Uterus (tissue), 4 donors: Measurements from ENCODE around the gene B2M. TPM values are rescaled to one million over a fixed set of nuclear protein-coding genes. Genes with fewer than 3 reads are reported as not detected.

Experiments used
- DNase-seq, 2 donors: peaks; one replicate each; pipeline ENCODE4 v3.0.0-alpha.2; 2019 to 2020
- H3K27ac ChIP-seq, 2 donors: fragments of 200-600 bp; sonication (generic); 1 replicate in 1 of 2; 2 replicates in 1 of 2; pipeline ENCODE4 v1.5.1; 2016 to 2018
- H3K27me3 ChIP-seq, 2 donors: fragments of 200-600 bp; sonication (generic); one replicate each; pipeline ENCODE4 v1.5.1; 2018 to 2019; ENCODE audit warnings: control low read depth in 1 of 2
- H3K36me3 ChIP-seq, 2 donors: fragments of 200-600 bp; sonication (generic); one replicate each; pipeline ENCODE4 v1.5.1; 2019; ENCODE audit warnings: control low read depth in 1 of 2
- H3K4me1 ChIP-seq, 2 donors: fragments of 200-600 bp; sonication (generic); one replicate each; pipeline ENCODE4 v1.5.1; 2018 to 2019; ENCODE audit warnings: control low read depth in 1 of 2
- H3K4me3 ChIP-seq, 2 donors: fragments of 200-600 bp; sonication (generic); 1 replicate in 1 of 2; 2 replicates in 1 of 2; pipeline ENCODE4 v1.5.1; 2018 to 2019; ENCODE audit warnings: mild to moderate bottlenecking in 1 of 2
- H3K9me3 ChIP-seq, 2 donors: fragments of 200-600 bp; sonication (generic); one replicate each; pipeline ENCODE4 v1.5.1; 2019; ENCODE audit warnings: control low read depth in 1 of 2
- CTCF ChIP-seq, 4 experiments: fragments of 200-600 bp in 2 of 4; fragments of 450-650 bp in 2 of 4; sonication (generic) in 2 of 4; IDR thresholded peaks; one replicate each; pipeline ENCODE4 v1.5.1; 2016 to 2019; ENCODE audit warnings: antibody characterized with exemption in 4 of 4, mild to moderate bottlenecking in 2 of 4, moderate library complexity in 1 of 4
- POLR2A ChIP-seq, 2 donors: fragments of 450-650 bp; IDR thresholded peaks; one replicate each; pipeline ENCODE4 v1.6.1; 2016; ENCODE audit warnings: antibody characterized with exemption in 2 of 2, mild to moderate bottlenecking in 1 of 2, moderate library complexity in 1 of 2
- intact Hi-C: fragments of 100-400 bp; cut with DNase I; formaldehyde crosslinking; loops from one replicate; pipeline ENCODE4 v1.15.1; 2023; ENCODE audit warnings: low total_unique reads
- small RNA-seq: library from RNA; depleted of rRNA; stranded (forward); fragments of <200 nt; gene quantifications from one replicate; pipeline ENCODE3, GENCODE V24; 2016
- total RNA-seq, 4 donors: library from RNA; depleted of rRNA in 3 of 4; stranded (reverse); fragments of >200 nt in 3 of 4; gene quantifications; one replicate each; pipeline versions ENCODE4 v1.1.0 to v1.2.4, GENCODE V29; 2014 to 2023
- donor health status: DM: yes; HTN: yes; CAD: no.

The B2M gene
- total RNA-seq, 4 donors from 2014 or later = 1,923 to 3,458 (median 2,385) TPM

DNA sequence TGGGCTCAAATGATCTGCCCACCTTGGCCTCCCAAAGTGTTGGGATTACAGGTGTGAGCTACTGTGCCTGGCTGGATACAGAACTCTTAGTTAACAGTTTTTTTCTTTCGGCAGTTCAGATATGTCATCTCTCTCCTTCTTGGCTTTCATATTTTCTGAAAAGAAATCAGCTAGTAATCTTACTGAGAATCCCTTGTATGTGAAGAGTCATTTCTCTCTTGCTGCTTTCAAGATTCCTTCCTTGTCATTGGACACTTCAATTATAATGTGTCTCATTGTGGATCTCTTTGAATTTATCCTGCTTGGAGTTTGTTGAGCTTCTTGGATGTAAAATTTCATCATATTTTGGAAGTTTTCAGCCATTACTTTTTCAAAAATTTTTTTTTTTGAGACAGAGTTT is 42.0 kb downstream of the B2M start:
- DNase-seq = no peak
- no peak overlapping the region for H3K27ac ChIP-seq
- no peaks in the 10 kb centered on the region for H3K36me3 ChIP-seq
- H3K27me3 ChIP-seq = no peaks in the 10 kb centered on the region
- intact Hi-C loops = no loop called here
- H3K4me3 ChIP-seq = no peak overlapping the region
- no peaks in the 10 kb centered on the region for H3K4me1 ChIP-seq
- no peak for TF ChIP-seq POLR2A (IDR thresholded peaks at IDR 0.05)
- no peak for TF ChIP-seq CTCF (IDR thresholded peaks at IDR 0.05)
- H3K9me3 ChIP-seq = no peaks in the 10 kb centered on the region

DNA sequence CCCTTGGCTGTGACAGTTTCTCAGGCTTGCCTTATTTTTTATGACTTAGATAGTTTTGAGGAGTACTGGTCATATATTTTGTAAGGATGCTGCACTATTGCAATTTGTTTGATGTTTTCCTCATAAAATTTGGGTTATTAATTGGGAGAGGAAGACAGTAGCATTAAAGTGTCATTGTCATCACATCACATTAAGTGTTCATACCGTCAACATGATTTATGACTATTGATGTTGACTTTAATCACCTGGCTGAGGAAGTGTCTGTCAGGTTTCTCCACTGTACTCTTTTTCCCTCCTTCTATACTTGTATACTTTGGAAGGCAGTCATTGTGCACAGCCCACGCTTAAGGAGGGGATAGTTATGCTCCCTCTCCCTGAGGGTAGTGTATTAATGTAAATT is 51.9 kb downstream of the B2M start:
- TF ChIP-seq CTCF (IDR thresholded peaks at IDR 0.05) (no peak), POLR2A (IDR thresholded peaks at IDR 0.05) (no peak)
- intact Hi-C loops = no loop called here
- Histone ChIP-seq H3K27ac (no peak overlapping the region), H3K36me3 (no peaks in the 10 kb centered on the region), H3K4me3 (no peak overlapping the region), H3K9me3 (no peaks in the 10 kb centered on the region), H3K4me1 (no peaks in the 10 kb centered on the region), H3K27me3 (no peaks in the 10 kb centered on the region)
- DNase-seq = no peak

GRCh38 chr15:44763848-44764247 is 52.5 kb downstream of the B2M start:
- no peaks in the 10 kb centered on the region for H3K27me3 ChIP-seq
- no peaks in the 10 kb centered on the region for H3K36me3 ChIP-seq
- no peak for TF ChIP-seq CTCF (IDR thresholded peaks at IDR 0.05)
- TF ChIP-seq POLR2A (IDR thresholded peaks at IDR 0.05) = no peak
- H3K4me3 ChIP-seq = no peak overlapping the region
- H3K27ac ChIP-seq = no peak overlapping the region
- H3K9me3 ChIP-seq = no peaks in the 10 kb centered on the region
- DNase-seq = no peak
- no peaks in the 10 kb centered on the region for H3K4me1 ChIP-seq
- intact Hi-C loops = no loop called here

DNA sequence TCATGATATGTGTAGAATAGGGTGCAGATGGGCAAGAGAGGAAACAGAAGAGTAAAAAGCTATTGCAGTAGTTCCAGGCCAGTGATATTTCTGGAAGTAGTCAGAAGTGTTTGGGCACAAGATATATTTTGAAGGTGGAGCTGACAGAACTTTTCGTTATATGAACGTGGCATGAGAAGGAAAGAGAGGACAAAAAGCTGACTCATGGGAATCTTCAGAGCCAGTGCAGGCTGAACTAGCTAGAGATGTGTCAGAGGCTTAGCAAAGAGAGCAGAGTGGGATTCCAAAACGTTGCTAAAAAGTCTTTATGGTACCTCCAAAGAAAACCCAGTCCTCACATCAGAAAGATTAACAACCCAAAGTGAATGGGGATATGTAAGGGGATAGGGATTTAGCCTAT is 53.7 kb downstream of the B2M start:
- no peaks in the 10 kb centered on the region for H3K9me3 ChIP-seq
- H3K36me3 ChIP-seq = no peaks in the 10 kb centered on the region
- DNase-seq = no peak
- TF ChIP-seq POLR2A (IDR thresholded peaks at IDR 0.05) (no peak), CTCF (IDR thresholded peaks at IDR 0.05) (no peak)
- H3K4me3 ChIP-seq = no peak overlapping the region
- no peaks in the 10 kb centered on the region for H3K27me3 ChIP-seq
- intact Hi-C loops = no loop called here
- H3K27ac ChIP-seq = no peak overlapping the region
- H3K4me1 ChIP-seq = no peaks in the 10 kb centered on the region

Small RNAs within 50 kb of the gene (small RNA-seq; reads per million reads assigned to genes)
- not detected for gene RF00019

Other genes starting within 250 kb of the B2M start
- gene EIF3J, start 174.4 kb upstream of the B2M start, total RNA-seq = 10 to 100 TPM; 10.5 to 68.1 (median 45.4) TPM
- 10 to 100 TPM; 34.1 to 88.0 (median 80.6) TPM for gene SPG11, start 47.9 kb upstream of the B2M start, total RNA-seq
- 1 to 10 TPM in 2 of 4 donors, under 1 TPM in 1, not detected in 1; 0.28 to 2.0 (median 2.0) TPM for gene PATL2, start 194 bp upstream of the B2M start, total RNA-seq
- 10 to 100 TPM in 3 of 4 donors, 1 to 10 TPM in 1; 6.1 to 16.2 (median 15.4) TPM for gene TRIM69, start 25.0 kb downstream of the B2M start, total RNA-seq
- not detected for gene TERB2, start 245.2 kb downstream of the B2M start, total RNA-seq